ENCODE measurements around the gene SCRN3.

DNA sequence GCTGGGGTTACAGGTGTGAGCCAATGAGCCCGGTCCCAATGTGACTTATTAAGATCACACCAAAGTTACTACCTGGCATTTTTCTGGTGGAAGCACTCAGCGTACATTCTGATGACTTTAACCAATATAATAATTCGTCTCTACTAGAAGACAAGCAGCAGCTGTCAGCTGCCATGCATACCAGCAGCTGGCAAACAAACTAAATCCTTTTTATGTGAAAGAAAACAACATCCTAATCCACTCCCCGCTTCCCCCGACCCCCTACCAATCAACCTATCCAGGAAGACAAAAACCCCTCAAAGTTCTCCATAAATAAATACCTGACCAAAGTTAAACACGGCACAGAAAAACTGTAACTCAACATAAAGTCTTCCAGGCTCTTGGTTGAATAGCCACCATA, 49.2 kb downstream of the SCRN3 start:
- TF ChIP-seq, protein P1, sequence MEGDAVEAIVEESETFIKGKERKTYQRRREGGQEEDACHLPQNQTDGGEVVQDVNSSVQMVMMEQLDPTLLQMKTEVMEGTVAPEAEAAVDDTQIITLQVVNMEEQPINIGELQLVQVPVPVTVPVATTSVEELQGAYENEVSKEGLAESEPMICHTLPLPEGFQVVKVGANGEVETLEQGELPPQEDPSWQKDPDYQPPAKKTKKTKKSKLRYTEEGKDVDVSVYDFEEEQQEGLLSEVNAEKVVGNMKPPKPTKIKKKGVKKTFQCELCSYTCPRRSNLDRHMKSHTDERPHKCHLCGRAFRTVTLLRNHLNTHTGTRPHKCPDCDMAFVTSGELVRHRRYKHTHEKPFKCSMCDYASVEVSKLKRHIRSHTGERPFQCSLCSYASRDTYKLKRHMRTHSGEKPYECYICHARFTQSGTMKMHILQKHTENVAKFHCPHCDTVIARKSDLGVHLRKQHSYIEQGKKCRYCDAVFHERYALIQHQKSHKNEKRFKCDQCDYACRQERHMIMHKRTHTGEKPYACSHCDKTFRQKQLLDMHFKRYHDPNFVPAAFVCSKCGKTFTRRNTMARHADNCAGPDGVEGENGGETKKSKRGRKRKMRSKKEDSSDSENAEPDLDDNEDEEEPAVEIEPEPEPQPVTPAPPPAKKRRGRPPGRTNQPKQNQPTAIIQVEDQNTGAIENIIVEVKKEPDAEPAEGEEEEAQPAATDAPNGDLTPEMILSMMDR (IDR thresholded peaks at IDR 0.05), result no peak
- TF ChIP-seq POLR2A (IDR thresholded peaks at IDR 0.05) (no peak), POLR2AphosphoS5 (IDR thresholded peaks at IDR 0.05) (no peak), EP300 (IDR thresholded peaks at IDR 0.05) (no peak)
